Measurements from ENCODE around the gene SLC15A5. TPM values are rescaled to one million over a fixed set of nuclear protein-coding genes. Genes with fewer than 3 reads are reported as not detected.

The SLC15A5 gene
- total RNA-seq, 1 donor from 2014 or later, result not detected

DNA sequence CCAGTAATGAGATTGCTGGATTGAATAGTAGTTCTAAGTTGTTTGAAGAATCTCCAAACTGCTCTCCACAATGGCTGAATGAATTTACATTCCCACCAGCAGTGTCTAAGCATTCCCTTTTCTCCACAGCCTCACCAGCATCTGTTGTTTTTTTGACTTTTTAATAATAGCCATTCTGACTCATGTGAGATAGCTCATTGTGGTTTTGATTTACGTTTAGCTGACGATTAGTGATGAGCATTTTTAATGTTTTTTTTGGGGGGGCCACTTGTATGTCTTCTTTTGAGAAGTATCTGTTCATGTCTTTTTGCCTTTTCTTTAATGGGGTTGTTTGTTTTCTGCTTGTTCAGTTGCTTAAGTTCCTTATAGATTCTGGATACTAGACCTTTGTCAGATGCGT, 8.1 kb upstream of the SLC15A5 start:
- Mint-ChIP-seq H3K36me3 (ENCODE audit: unreplicated experiment) (no peaks in the 10 kb centered on the region), H3K4me3 (ENCODE audit: unreplicated experiment) (no peak overlapping the region), H3K27ac (ENCODE audit: unreplicated experiment) (no peak overlapping the region), H3K9me3 (ENCODE audit: unreplicated experiment) (no peaks in the 10 kb centered on the region), H3K27me3 (ENCODE audit: unreplicated experiment) (peaks cover 3% of the 10 kb centered on the region), H3K4me1 (ENCODE audit: unreplicated experiment) (no peaks in the 10 kb centered on the region)
- TF ChIP-seq, protein P1, sequence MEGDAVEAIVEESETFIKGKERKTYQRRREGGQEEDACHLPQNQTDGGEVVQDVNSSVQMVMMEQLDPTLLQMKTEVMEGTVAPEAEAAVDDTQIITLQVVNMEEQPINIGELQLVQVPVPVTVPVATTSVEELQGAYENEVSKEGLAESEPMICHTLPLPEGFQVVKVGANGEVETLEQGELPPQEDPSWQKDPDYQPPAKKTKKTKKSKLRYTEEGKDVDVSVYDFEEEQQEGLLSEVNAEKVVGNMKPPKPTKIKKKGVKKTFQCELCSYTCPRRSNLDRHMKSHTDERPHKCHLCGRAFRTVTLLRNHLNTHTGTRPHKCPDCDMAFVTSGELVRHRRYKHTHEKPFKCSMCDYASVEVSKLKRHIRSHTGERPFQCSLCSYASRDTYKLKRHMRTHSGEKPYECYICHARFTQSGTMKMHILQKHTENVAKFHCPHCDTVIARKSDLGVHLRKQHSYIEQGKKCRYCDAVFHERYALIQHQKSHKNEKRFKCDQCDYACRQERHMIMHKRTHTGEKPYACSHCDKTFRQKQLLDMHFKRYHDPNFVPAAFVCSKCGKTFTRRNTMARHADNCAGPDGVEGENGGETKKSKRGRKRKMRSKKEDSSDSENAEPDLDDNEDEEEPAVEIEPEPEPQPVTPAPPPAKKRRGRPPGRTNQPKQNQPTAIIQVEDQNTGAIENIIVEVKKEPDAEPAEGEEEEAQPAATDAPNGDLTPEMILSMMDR (IDR thresholded peaks at IDR 0.05), result no peak
- DNase-seq (ENCODE audit: extremely low spot score, unreplicated experiment), result no peak

DNA sequence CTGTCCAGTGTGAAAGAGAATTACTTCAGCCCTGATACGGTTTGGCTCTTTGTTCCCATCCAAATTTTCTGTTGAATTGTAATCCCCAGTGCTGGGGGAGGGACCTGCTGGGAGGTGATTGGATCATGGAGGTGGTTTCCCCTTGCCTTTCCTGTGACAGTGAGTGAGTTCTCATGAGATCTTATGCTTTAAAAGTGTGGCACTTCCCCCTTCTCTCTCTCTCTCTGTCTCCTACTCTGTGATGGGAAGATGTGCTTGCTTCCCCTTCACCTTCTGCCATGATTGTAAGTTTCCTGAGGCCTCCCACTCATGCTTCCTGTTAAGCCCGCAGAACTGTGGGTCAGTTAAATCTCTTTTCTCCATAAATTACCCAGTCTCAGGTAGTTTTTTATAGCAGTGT, 5.5 kb upstream of the SLC15A5 start:
- Mint-ChIP-seq H3K4me3 (ENCODE audit: unreplicated experiment) (no peak overlapping the region), H3K27me3 (ENCODE audit: unreplicated experiment) (no peaks in the 10 kb centered on the region), H3K36me3 (ENCODE audit: unreplicated experiment) (no peaks in the 10 kb centered on the region), H3K4me1 (ENCODE audit: unreplicated experiment) (no peaks in the 10 kb centered on the region), H3K27ac (ENCODE audit: unreplicated experiment) (no peak overlapping the region), H3K9me3 (ENCODE audit: unreplicated experiment) (no peaks in the 10 kb centered on the region)
- DNase-seq (ENCODE audit: extremely low spot score, unreplicated experiment), result no peak
- TF ChIP-seq, protein P1 (IDR thresholded peaks at IDR 0.05), result no peak

DNA sequence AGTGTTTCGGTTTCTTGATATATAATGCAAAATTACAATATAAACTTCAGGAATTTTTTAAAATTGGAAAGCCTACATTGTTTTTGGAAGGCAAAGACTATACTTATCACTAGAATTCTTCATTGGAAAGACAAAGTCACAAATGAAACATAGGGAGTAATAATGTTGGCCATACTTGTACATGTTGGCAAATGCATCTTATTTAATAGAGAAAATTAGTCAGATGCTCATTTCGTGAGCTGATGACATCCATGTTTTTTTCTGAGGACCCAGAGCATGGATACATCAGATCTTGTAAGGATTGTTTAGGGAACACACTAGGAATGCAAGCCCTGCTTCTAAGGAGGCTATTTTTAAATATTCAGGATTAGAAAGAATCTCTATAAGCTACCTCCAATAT, 4.6 kb upstream of the SLC15A5 start:
- H3K4me1 Mint-ChIP-seq (ENCODE audit: unreplicated experiment), result no peaks in the 10 kb centered on the region
- H3K4me3 Mint-ChIP-seq (ENCODE audit: unreplicated experiment), result no peak overlapping the region
- no peaks in the 10 kb centered on the region for H3K27me3 Mint-ChIP-seq (ENCODE audit: unreplicated experiment)
- TF ChIP-seq, protein P1 (IDR thresholded peaks at IDR 0.05), result no peak
- no peak for DNase-seq (ENCODE audit: extremely low spot score, unreplicated experiment)
- no peaks in the 10 kb centered on the region for H3K36me3 Mint-ChIP-seq (ENCODE audit: unreplicated experiment)
- no peak overlapping the region for H3K27ac Mint-ChIP-seq (ENCODE audit: unreplicated experiment)
- H3K9me3 Mint-ChIP-seq (ENCODE audit: unreplicated experiment), result no peaks in the 10 kb centered on the region

DNA sequence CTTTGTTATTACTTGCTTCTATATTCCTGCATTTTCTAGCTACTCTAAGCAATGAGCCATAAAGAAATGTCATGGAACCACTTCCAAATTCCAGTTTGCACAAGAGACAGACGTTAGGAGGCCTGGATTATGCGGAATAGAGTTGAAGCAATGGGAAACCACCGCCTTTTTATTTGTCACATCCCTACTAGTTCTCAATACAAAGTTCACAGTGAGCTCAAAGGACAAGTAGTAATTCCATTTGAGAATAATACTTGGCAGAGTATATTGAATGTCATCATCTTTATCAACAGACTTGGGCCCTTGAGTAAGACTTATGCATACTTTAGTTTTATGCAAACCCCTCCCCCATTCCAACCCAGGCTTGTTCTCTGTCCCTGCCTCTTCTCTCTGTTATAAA, 3.7 kb upstream of the SLC15A5 start:
- no peak for DNase-seq (ENCODE audit: extremely low spot score, unreplicated experiment)
- H3K27ac Mint-ChIP-seq (ENCODE audit: unreplicated experiment), result no peak overlapping the region
- H3K36me3 Mint-ChIP-seq (ENCODE audit: unreplicated experiment), result no peaks in the 10 kb centered on the region
- TF ChIP-seq, protein P1 (IDR thresholded peaks at IDR 0.05), result no peak
- no peaks in the 10 kb centered on the region for H3K27me3 Mint-ChIP-seq (ENCODE audit: unreplicated experiment)
- H3K9me3 Mint-ChIP-seq (ENCODE audit: unreplicated experiment), result no peaks in the 10 kb centered on the region
- no peaks in the 10 kb centered on the region for H3K4me1 Mint-ChIP-seq (ENCODE audit: unreplicated experiment)
- no peak overlapping the region for H3K4me3 Mint-ChIP-seq (ENCODE audit: unreplicated experiment)

DNA sequence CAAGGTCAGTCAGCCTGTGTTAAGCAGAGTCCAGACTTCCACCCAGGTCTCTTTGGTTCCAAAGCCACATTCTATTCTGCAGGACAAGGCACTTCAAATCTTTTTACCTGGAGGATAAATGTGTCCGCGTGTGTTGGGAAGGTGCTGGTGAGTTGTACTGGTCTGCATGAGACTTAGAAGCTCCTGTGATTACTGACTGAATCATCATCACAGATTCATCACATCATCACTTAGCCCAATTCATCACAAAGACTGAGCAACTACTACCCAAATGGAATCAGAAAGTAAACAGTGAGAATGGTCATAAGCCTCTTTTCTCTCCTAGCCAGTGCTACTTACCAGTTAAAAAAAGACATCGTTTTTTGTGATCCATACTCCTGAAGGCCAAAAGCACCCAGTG, 5.3 kb downstream of the SLC15A5 start:
- Mint-ChIP-seq H3K4me3 (ENCODE audit: unreplicated experiment) (no peak overlapping the region), H3K9me3 (ENCODE audit: unreplicated experiment) (no peaks in the 10 kb centered on the region), H3K27me3 (ENCODE audit: unreplicated experiment) (peaks cover 5% of the 10 kb centered on the region), H3K4me1 (ENCODE audit: unreplicated experiment) (no peaks in the 10 kb centered on the region), H3K27ac (ENCODE audit: unreplicated experiment) (no peak overlapping the region), H3K36me3 (ENCODE audit: unreplicated experiment) (no peaks in the 10 kb centered on the region)
- TF ChIP-seq, protein P1 (IDR thresholded peaks at IDR 0.05), result no peak
- DNase-seq (ENCODE audit: extremely low spot score, unreplicated experiment), result no peak

Measured in osteocyte (in vitro differentiated cells).